ENCODE measurements around the gene NCEH1.

Gene NCEH1

DNA sequence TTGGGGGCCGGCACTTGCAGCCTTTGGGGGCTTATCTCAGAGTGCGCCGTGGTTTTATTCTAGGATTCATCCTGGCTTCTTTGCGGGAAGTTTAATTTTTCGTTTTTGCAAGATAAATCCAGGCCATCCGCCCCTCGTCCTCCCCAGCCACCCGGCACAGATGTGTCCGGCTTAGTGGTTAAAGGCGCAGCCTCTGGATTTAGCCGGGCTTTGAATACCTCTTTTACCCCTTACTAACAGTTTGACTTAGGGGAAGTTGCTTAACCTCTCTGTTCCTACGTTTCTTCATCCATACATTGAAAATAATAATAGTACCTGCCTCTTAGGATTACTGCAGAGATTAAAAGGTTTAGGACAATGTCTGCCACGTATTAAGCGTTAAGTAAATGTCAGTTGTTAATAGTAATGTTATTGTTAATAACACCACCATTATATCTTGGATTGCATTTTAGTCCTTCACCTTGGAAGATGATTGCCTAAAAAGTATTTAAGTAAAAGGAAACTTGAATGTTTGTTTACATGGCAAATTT lies 40.4 kb upstream of the NCEH1 start:
- DNase-seq: no peak
- no peaks in the 10 kb centered on the region for H3K9me3 ChIP-seq (ENCODE audit: insufficient read depth, low read length, severe bottlenecking)
- peak overlapping the region; percentile 62 for H3K4me2 ChIP-seq (ENCODE audit: insufficient read depth, low read length)
- peak overlapping the region; percentile 93 for H3K9ac ChIP-seq (ENCODE audit: low read depth, low read length)
- TF ChIP-seq EZH2 (IDR thresholded peaks at IDR 0.05; ENCODE audit: borderline replicate concordance, low read depth, low read length, severe bottlenecking): no peak
- H3K27ac ChIP-seq (ENCODE audit: low read length): peak overlapping the region; percentile 93
- peaks cover 56% of the 10 kb centered on the region for H3K79me2 ChIP-seq (ENCODE audit: insufficient read depth, low read length)
- peak overlapping the region; percentile 87 to 88 for H3K4me3 ChIP-seq (ENCODE audit: low read depth in 1 of 2, low read length in 2 of 2)
- peaks cover 35% of the 10 kb centered on the region for H3K36me3 ChIP-seq (ENCODE audit: insufficient read depth, low read length)
- H3K4me1 ChIP-seq (ENCODE audit: insufficient read depth, low read length): peaks cover 38% of the 10 kb centered on the region
- no peaks in the 10 kb centered on the region for H3K27me3 ChIP-seq (ENCODE audit: insufficient read depth, low read length, poor library complexity)
- H2AFZ ChIP-seq (ENCODE audit: low read depth, low read length): peak overlapping the region; percentile 91
- peak; percentile 6; the same call in 2 of the 3 replicates for ATAC-seq (ENCODE audit: insufficient read depth, low read depth)
- peaks cover 11% of the 10 kb centered on the region; the same call in 1 of the 2 replicates for H4K20me1 ChIP-seq (ENCODE audit: insufficient read depth, low read length)

DNA sequence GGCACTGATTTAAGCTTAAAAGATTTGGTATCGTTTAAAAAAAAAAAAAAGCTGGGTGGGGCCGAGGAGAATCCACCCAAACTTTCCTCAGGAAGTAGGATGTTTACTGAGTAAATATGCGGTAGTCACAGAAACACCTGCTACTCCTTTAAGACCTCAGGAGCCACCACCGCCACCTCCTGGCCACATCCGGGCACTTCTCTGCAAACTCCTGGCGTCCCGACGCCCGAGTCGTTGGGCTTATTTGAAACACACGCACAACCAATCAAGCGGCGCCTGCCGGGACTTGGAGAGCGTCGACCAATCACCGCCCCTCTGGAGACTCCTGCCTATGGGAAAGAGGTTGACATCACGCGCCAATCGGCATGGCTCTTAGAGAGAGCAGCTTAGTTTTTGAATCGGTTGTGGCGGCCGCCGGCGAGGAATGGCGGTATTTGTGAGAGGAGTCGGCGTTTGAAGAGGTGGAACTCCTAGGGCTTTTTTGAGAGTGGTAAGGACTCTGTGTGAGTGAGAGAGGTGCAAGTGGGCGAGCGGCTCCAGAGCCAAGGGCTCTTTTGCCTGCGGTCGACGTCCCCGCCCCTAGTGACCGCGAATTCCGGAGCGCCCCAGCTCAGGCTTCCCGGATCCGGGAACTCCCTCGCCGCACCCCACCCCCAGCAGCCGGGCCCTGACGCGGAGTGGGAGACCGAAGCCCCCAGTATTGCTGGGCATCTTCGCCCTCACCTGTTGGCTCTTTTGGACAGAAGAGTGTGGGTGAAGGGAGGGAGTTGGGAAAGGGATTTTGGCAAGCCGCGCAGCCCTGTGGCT lies 39.7 kb upstream of the NCEH1 start, which contains the start of gene ECT2:
Gene ECT2 (plus strand): TSS at position 359 of the 807 bp plus-strand sequence. CDS start 3,805 bp downstream, outside the sequence.
- peaks cover 28% of the 10 kb centered on the region for H3K36me3 ChIP-seq (ENCODE audit: insufficient read depth, low read length)
- peaks cover 6% of the 10 kb centered on the region; the same call in 1 of the 2 replicates for H4K20me1 ChIP-seq (ENCODE audit: insufficient read depth, low read length)
- H3K4me3 ChIP-seq (ENCODE audit: low read depth in 1 of 2, low read length in 2 of 2): peak within 1 kb of the TSS; percentile 87 to 88
- H3K27me3 ChIP-seq (ENCODE audit: insufficient read depth, low read length, poor library complexity): no peaks in the 10 kb centered on the region
- no peaks in the 10 kb centered on the region for H3K9me3 ChIP-seq (ENCODE audit: insufficient read depth, low read length, severe bottlenecking)
- peaks cover 50% of the 10 kb centered on the region for H3K79me2 ChIP-seq (ENCODE audit: insufficient read depth, low read length)
- TF ChIP-seq, protein P1, sequence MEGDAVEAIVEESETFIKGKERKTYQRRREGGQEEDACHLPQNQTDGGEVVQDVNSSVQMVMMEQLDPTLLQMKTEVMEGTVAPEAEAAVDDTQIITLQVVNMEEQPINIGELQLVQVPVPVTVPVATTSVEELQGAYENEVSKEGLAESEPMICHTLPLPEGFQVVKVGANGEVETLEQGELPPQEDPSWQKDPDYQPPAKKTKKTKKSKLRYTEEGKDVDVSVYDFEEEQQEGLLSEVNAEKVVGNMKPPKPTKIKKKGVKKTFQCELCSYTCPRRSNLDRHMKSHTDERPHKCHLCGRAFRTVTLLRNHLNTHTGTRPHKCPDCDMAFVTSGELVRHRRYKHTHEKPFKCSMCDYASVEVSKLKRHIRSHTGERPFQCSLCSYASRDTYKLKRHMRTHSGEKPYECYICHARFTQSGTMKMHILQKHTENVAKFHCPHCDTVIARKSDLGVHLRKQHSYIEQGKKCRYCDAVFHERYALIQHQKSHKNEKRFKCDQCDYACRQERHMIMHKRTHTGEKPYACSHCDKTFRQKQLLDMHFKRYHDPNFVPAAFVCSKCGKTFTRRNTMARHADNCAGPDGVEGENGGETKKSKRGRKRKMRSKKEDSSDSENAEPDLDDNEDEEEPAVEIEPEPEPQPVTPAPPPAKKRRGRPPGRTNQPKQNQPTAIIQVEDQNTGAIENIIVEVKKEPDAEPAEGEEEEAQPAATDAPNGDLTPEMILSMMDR (IDR thresholded peaks at IDR 0.05; ENCODE audit: borderline replicate concordance, extremely low read depth, low read length, poor library complexity, severe bottlenecking): peak; percentile 85
- no peak for TF ChIP-seq EZH2 (IDR thresholded peaks at IDR 0.05; ENCODE audit: borderline replicate concordance, low read depth, low read length, severe bottlenecking)
- peak within 1 kb of the TSS; percentile 66 for H3K4me2 ChIP-seq (ENCODE audit: insufficient read depth, low read length)
- ATAC-seq (ENCODE audit: insufficient read depth, low read depth): peak; percentile 98
- H3K4me1 ChIP-seq (ENCODE audit: insufficient read depth, low read length): peaks cover 34% of the 10 kb centered on the region
- H3K27ac ChIP-seq (ENCODE audit: low read length): peak within 1 kb of the TSS; percentile 93
- H2AFZ ChIP-seq (ENCODE audit: low read depth, low read length): peak within 1 kb of the TSS; percentile 91
- H3K9ac ChIP-seq (ENCODE audit: low read depth, low read length): peak within 1 kb of the TSS; percentile 93
- peak; percentile 99 for DNase-seq

DNA sequence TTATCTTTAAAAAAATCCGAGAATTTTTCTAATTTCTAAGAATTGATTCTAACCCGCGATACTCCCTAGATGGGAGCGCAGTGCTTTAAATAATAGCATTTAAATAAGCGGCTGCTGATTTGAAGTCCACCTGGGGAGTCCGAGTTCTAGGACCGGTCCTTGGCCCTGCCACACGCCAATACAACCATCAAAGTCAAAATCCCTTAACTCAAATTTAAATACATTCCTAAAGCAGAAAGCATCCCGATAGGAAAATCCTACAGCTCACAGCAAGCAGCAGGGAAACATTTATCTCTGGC lies 39.2 kb upstream of the NCEH1 start:
- TF ChIP-seq EZH2 (IDR thresholded peaks at IDR 0.05; ENCODE audit: borderline replicate concordance, low read depth, low read length, severe bottlenecking): no peak
- TF ChIP-seq, protein P1 (IDR thresholded peaks at IDR 0.05; ENCODE audit: borderline replicate concordance, extremely low read depth, low read length, poor library complexity, severe bottlenecking): no peak
- peaks cover 44% of the 10 kb centered on the region for H3K79me2 ChIP-seq (ENCODE audit: insufficient read depth, low read length)
- H3K9ac ChIP-seq (ENCODE audit: low read depth, low read length): peak overlapping the region; percentile 93
- peaks cover 23% of the 10 kb centered on the region for H3K36me3 ChIP-seq (ENCODE audit: insufficient read depth, low read length)
- peak overlapping the region; percentile 75 for H3K27ac ChIP-seq (ENCODE audit: low read length)
- H3K4me1 ChIP-seq (ENCODE audit: insufficient read depth, low read length): peaks cover 34% of the 10 kb centered on the region
- no peaks in the 10 kb centered on the region for H3K27me3 ChIP-seq (ENCODE audit: insufficient read depth, low read length, poor library complexity)
- H3K4me3 ChIP-seq (ENCODE audit: low read depth in 1 of 2, low read length in 2 of 2): peak overlapping the region; percentile 17 to 88; a peak in 3 of 4 replicates
- peak overlapping the region; percentile 91 for H2AFZ ChIP-seq (ENCODE audit: low read depth, low read length)
- H4K20me1 ChIP-seq (ENCODE audit: insufficient read depth, low read length): peaks cover 5% of the 10 kb centered on the region; the same call in 1 of the 2 replicates
- no peaks in the 10 kb centered on the region for H3K9me3 ChIP-seq (ENCODE audit: insufficient read depth, low read length, severe bottlenecking)
- no peak for ATAC-seq (ENCODE audit: insufficient read depth, low read depth)
- H3K4me2 ChIP-seq (ENCODE audit: insufficient read depth, low read length): peak overlapping the region; percentile 66
- no peak for DNase-seq

Measured in DND-41 (cell line).